Measurements from ENCODE around the gene LRRC27. TPM values are rescaled to one million over a fixed set of nuclear protein-coding genes. Genes with fewer than 3 reads are reported as not detected.

Gene LRRC27
- polyA plus RNA-seq, 2 of the 4 experiments (the other 2 are of a cell fraction) = 6.5 to 6.9 TPM

- Histone ChIP-seq H3K4me1 (no peaks in the 10 kb centered on the region), H3K4me3 (no peak overlapping the region), H3K27ac (no peak overlapping the region), H3K4me2 (no peak overlapping the region), H3K9me3 (no peaks in the 10 kb centered on the region)
- ChIA-PET CTCF (interaction anchor here (0.9 to 2.3 kb wide), 6 partner anchors 8 to 95 kb away, joined by 4 to 11 read pairs (median 4); no protein-coding TSS in a partner anchor), POLR2A (no interaction called here)
- ATAC-seq (no peak), DNase-seq (ENCODE audit: low read depth in 1 of 2, low spot score in 1 of 2) (no peak), FAIRE-seq (no peak)
- 93% methylated on average over 7 of the region's 7 CpGs for WGBS (ENCODE audit: missing lambda C conversion rate)
- TF ChIP-seq NR3C1 (IDR thresholded peaks at IDR 0.05) = no peak
- TF ChIP-seq KDM5A (IDR thresholded peaks at IDR 0.05) = no peak
- no peak for TF ChIP-seq PBX3 (IDR thresholded peaks at IDR 0.05)
- TF ChIP-seq SREBF2 (IDR thresholded peaks at IDR 0.05) = no peak
- no peak for TF ChIP-seq CBX8 (IDR thresholded peaks at IDR 0.05)
- TF ChIP-seq USF2 (IDR thresholded peaks at IDR 0.05) = no peak
- TF ChIP-seq HOXA7 (CRISPR knock-in tag; IDR thresholded peaks at IDR 0.05) = no peak
- no peak for TF ChIP-seq ESRRA (IDR thresholded peaks at IDR 0.05; ENCODE audit: borderline replicate concordance, low read length)
- no peak for TF ChIP-seq MAX (IDR thresholded peaks at IDR 0.05)
- TF ChIP-seq EHF (CRISPR knock-in tag; IDR thresholded peaks at IDR 0.05) = no peak
- TF ChIP-seq HMGXB4 (CRISPR knock-in tag; IDR thresholded peaks at IDR 0.05; ENCODE audit: borderline replicate concordance) = no peak
- no peak for TF ChIP-seq HDAC2 (IDR thresholded peaks at IDR 0.05)
- TF ChIP-seq ATOH8 (CRISPR knock-in tag; IDR thresholded peaks at IDR 0.05; ENCODE audit: low read depth) = no peak
- no peak for TF ChIP-seq HES2 (IDR thresholded peaks at IDR 0.05)
- no peak for TF ChIP-seq E2F6 (IDR thresholded peaks at IDR 0.05; ENCODE audit: borderline replicate concordance, low read depth)
- TF ChIP-seq POLR2A (IDR thresholded peaks at IDR 0.05; ENCODE audit: low read length) = no peak
- no peak for TF ChIP-seq FOXS1 (CRISPR knock-in tag; IDR thresholded peaks at IDR 0.05)
- no peak for TF ChIP-seq RNF2 (IDR thresholded peaks at IDR 0.05; ENCODE audit: borderline replicate concordance, low read depth)
These were observed 10.6 kb downstream of the LRRC27 start for GRCh38 chr10:132342553-132342952.

GRCh38 chr10:132344386-132344785 lies 12.4 kb downstream of the LRRC27 start:
- Histone ChIP-seq H3K4me2 (no peak overlapping the region), H3K4me1 (no peaks in the 10 kb centered on the region), H3K9me3 (no peaks in the 10 kb centered on the region), H3K27ac (no peak overlapping the region), H3K4me3 (no peak overlapping the region)
- 84% methylated on average over 6 of the region's 6 CpGs for WGBS (ENCODE audit: missing lambda C conversion rate)
- TF ChIP-seq ATOH8 (CRISPR knock-in tag; IDR thresholded peaks at IDR 0.05; ENCODE audit: low read depth) = no peak
- DNase-seq (ENCODE audit: low read depth in 1 of 2, low spot score in 1 of 2) = no peak
- FAIRE-seq = no peak
- ATAC-seq = no peak
- ChIA-PET CTCF (interaction anchor here (1.9 to 2.3 kb wide), 2 partner anchors 9 to 16 kb away, joined by 5 to 11 read pairs; no protein-coding TSS in a partner anchor), POLR2A (interaction anchor here (1.1 kb wide), 1 partner anchor 36 kb away, joined by 3 read pairs; the partner anchor contains the start of gene STK32C)
